OCI-LY7 (cell line): ENCODE data around the gene ENHO.

ENCODE experiments used
- CTCF ChIP-seq: fragments of 200-600 bp; sonication (generic); conservative IDR thresholded peaks from 2 replicates; pipeline ENCODE4 v1.5.1; 2014; ENCODE audit warnings: mild to moderate bottlenecking, antibody characterized with exemption, low read length, moderate library complexity, mixed read lengths
- EZH2phosphoT487 ChIP-seq: fragments of 200-600 bp; sonication (generic); IDR thresholded peaks from 2 replicates; pipeline ENCODE4 v1.6.1; 2018; ENCODE audit warnings: low read depth, borderline replicate concordance, mild to moderate bottlenecking, mixed run types, antibody characterized with exemption, low read length, moderate library complexity, mixed read lengths

GRCh38 chr9:34568774-34569173 is 46.0 kb upstream of the ENHO start:
- TF ChIP-seq CTCF = no peak
- TF ChIP-seq EZH2phosphoT487 = no peak
